GM19043 (cell line): ENCODE measurements around the gene DTWD2.
"Not testable (repeated sequence)": the region's sequence is repeated elsewhere in the genome, so short reads cannot be mapped to it uniquely, and the experiment has no call there.

ENCODE experiments used
- ATAC-seq: cut with Tn5 transposase; IDR thresholded peaks from one replicate; pipeline ENCODE4 v1.9.1; 2021; ENCODE audit warnings: low read depth; ENCODE audit not compliant: unreplicated experiment

Gene DTWD2

GRCh38 chr5:118998861-118999260 is 10.5 kb upstream of the DTWD2 start:
- not testable (repeated sequence) for ATAC-seq

- ATAC-seq, result no peak
Measured at GRCh38 chr5:118996098-118996497, 7.8 kb upstream of the DTWD2 start.

GRCh38 chr5:118994595-118994994 is 6.2 kb upstream of the DTWD2 start:
- ATAC-seq, result no peak

- not testable (repeated sequence) for ATAC-seq
Measured at GRCh38 chr5:118993118-118993517, 4.8 kb upstream of the DTWD2 start.

GRCh38 chr5:118992055-118992454 is 3.7 kb upstream of the DTWD2 start:
- ATAC-seq, result not testable (repeated sequence)

- ATAC-seq, result no peak
Measured at GRCh38 chr5:118990582-118990981, 2.2 kb upstream of the DTWD2 start.

GRCh38 chr5:118989816-118990215 is 1.5 kb upstream of the DTWD2 start:
- ATAC-seq, result no peak

GRCh38 chr5:118988866-118989180 is 476 bp upstream of the DTWD2 start:
- no peak for ATAC-seq

- ATAC-seq, result no peak
Measured at GRCh38 chr5:118984602-118985001, 3.7 kb downstream of the DTWD2 start.

GRCh38 chr5:118981783-118982182 is 6.6 kb downstream of the DTWD2 start:
- ATAC-seq, result no peak

GRCh38 chr5:118980438-118980837 is 7.9 kb downstream of the DTWD2 start:
- no peak for ATAC-seq

- no peak for ATAC-seq
Measured at GRCh38 chr5:118980017-118980416, 8.3 kb downstream of the DTWD2 start.

- not testable (repeated sequence) for ATAC-seq
Measured at GRCh38 chr5:118973779-118974445, 14.4 kb downstream of the DTWD2 start.

- ATAC-seq, result no peak
Measured at GRCh38 chr5:118968925-118969375, 19.4 kb downstream of the DTWD2 start.

GRCh38 chr5:118968406-118968911 is 19.9 kb downstream of the DTWD2 start:
- no peak for ATAC-seq

- no peak for ATAC-seq
Measured at GRCh38 chr5:118967059-118967508, 21.3 kb downstream of the DTWD2 start.

GRCh38 chr5:118965890-118966289 is 22.5 kb downstream of the DTWD2 start:
- ATAC-seq, result no peak

GRCh38 chr5:118964970-118965369 is 23.4 kb downstream of the DTWD2 start:
- not testable (repeated sequence) for ATAC-seq

- not testable (repeated sequence) for ATAC-seq
Measured at GRCh38 chr5:118964388-118964787, 24.0 kb downstream of the DTWD2 start.

GRCh38 chr5:118963169-118963568 is 25.2 kb downstream of the DTWD2 start:
- no peak for ATAC-seq

- no peak for ATAC-seq
Measured at GRCh38 chr5:118960557-118960956, 27.8 kb downstream of the DTWD2 start.

- no peak for ATAC-seq
Measured at GRCh38 chr5:118956727-118957126, 31.6 kb downstream of the DTWD2 start.

GRCh38 chr5:118953652-118954005 is 34.7 kb downstream of the DTWD2 start:
- no peak for ATAC-seq
